H9 (cell line): ENCODE data around the gene CRYBB1. TPM values are rescaled to one million over a fixed set of nuclear protein-coding genes. Genes with fewer than 3 reads are reported as not detected.

ENCODE experiments used
- DNase-seq: peaks from one replicate; pipeline ENCODE4 v3.0.0-alpha.2; 2017
- H2AFZ ChIP-seq: one replicate; pipeline ENCODE4 v1.6.1; 2013; ENCODE audit warnings: mild to moderate bottlenecking, low read length, control low read depth, moderate library complexity
- H2AK5ac ChIP-seq: 2 replicates; pipeline ENCODE4 v1.6.1; 2013; ENCODE audit warnings: low read length, control low read depth, mixed read lengths; ENCODE audit not compliant: insufficient read length
- H2BK120ac ChIP-seq: one replicate; pipeline ENCODE4 v1.6.1; 2013; ENCODE audit warnings: low read depth, mild to moderate bottlenecking, low read length, control low read depth, inconsistent platforms; ENCODE audit not compliant: poor library complexity, severe bottlenecking
- H2BK12ac ChIP-seq: 2 replicates; pipeline ENCODE4 v1.6.1; 2013; ENCODE audit warnings: low read length, control low read depth, mixed read lengths, low read depth; ENCODE audit not compliant: insufficient read length
- H2BK15ac ChIP-seq: 2 replicates; pipeline ENCODE4 v1.6.1; 2013; ENCODE audit warnings: low read depth, low read length, control low read depth
- H2BK20ac ChIP-seq: one replicate; pipeline ENCODE4 v1.6.1; 2013; ENCODE audit warnings: low read depth, mild to moderate bottlenecking, low read length, control low read depth, inconsistent platforms; ENCODE audit not compliant: poor library complexity, severe bottlenecking
- H2BK5ac ChIP-seq: 2 replicates; pipeline ENCODE4 v1.6.1; 2013; ENCODE audit warnings: low read length, control low read depth, mixed read lengths; ENCODE audit not compliant: insufficient read length
- H3K14ac ChIP-seq: 2 replicates; pipeline ENCODE4 v1.6.1; 2013; ENCODE audit warnings: low read length, control low read depth; ENCODE audit not compliant: insufficient read depth
- H3K18ac ChIP-seq: 2 replicates; pipeline ENCODE4 v1.6.1; 2013; ENCODE audit warnings: low read depth, mild to moderate bottlenecking, mixed read lengths, low read length, control low read depth; ENCODE audit not compliant: insufficient read length
- H3K23ac ChIP-seq: 2 replicates; pipeline ENCODE4 v1.6.1; 2013; ENCODE audit warnings: low read length, control low read depth, mixed read lengths, low read depth; ENCODE audit not compliant: insufficient read length
- H3K23me2 ChIP-seq: 2 replicates; pipeline ENCODE4 v1.6.1; 2013; ENCODE audit warnings: low read depth, mild to moderate bottlenecking, mixed read lengths, low read length, control low read depth; ENCODE audit not compliant: insufficient read length, poor library complexity, severe bottlenecking
- H3K27ac ChIP-seq: 2 replicates; pipeline ENCODE4 v1.5.1; 2013; ENCODE audit warnings: low read length, control low read depth, mixed read lengths, low read depth; ENCODE audit not compliant: insufficient read length
- H3K27me3 ChIP-seq: 2 replicates; pipeline ENCODE4 v1.6.1; 2013; ENCODE audit warnings: low read length, control low read depth, inconsistent platforms; ENCODE audit not compliant: insufficient read depth
- H3K4ac ChIP-seq: 2 replicates; pipeline ENCODE4 v1.6.1; 2013; ENCODE audit warnings: low read depth, mild to moderate bottlenecking, control low read depth, inconsistent platforms, low read length, moderate library complexity
- H3K4me1 ChIP-seq: 2 replicates; pipeline ENCODE4 v1.6.1; 2013; ENCODE audit warnings: low read length, control low read depth, inconsistent platforms; ENCODE audit not compliant: insufficient read depth
- H3K4me2 ChIP-seq: 2 replicates; pipeline ENCODE4 v1.6.1; 2013; ENCODE audit warnings: low read length, control low read depth, mixed read lengths; ENCODE audit not compliant: insufficient read length, insufficient read depth
- H3K56ac ChIP-seq: 2 replicates; pipeline ENCODE4 v1.6.1; 2013; ENCODE audit warnings: low read depth, mild to moderate bottlenecking, mixed read lengths, low read length, control low read depth; ENCODE audit not compliant: insufficient read length
- H3K79me1 ChIP-seq: 2 replicates; pipeline ENCODE4 v1.6.1; 2013; ENCODE audit warnings: low read depth, mild to moderate bottlenecking, moderate library complexity, low read length, control low read depth, inconsistent platforms; ENCODE audit not compliant: insufficient read depth, poor library complexity, severe bottlenecking
- H3K79me2 ChIP-seq: 2 replicates; pipeline ENCODE4 v1.6.1; 2013; ENCODE audit warnings: low read length, control low read depth, inconsistent platforms; ENCODE audit not compliant: insufficient read depth
- H3K9ac ChIP-seq: 2 replicates; pipeline ENCODE4 v1.6.1; 2013; ENCODE audit warnings: low read length, control low read depth, mixed read lengths; ENCODE audit not compliant: insufficient read length; ENCODE audit errors: extremely low read depth
- H3K9me3 ChIP-seq: one replicate; pipeline ENCODE4 v1.6.1; 2013; ENCODE audit warnings: low read depth, low read length, inconsistent platforms; ENCODE audit not compliant: control insufficient read depth
- H3T11ph ChIP-seq: one replicate; pipeline ENCODE4 v1.6.1; 2013; ENCODE audit warnings: mild to moderate bottlenecking, low read length, control low read depth, inconsistent platforms
- H4K20me1 ChIP-seq: one replicate; pipeline ENCODE4 v1.6.1; 2013; ENCODE audit not compliant: control insufficient read depth, insufficient read length, insufficient read depth
- H4K5ac ChIP-seq: 2 replicates; pipeline ENCODE4 v1.6.1; 2013; ENCODE audit warnings: low read depth, mild to moderate bottlenecking, mixed read lengths, low read length, control low read depth; ENCODE audit not compliant: insufficient read length
- H4K8ac ChIP-seq: replicated peaks from 2 replicates; pipeline ENCODE4 v1.6.1; 2013; ENCODE audit warnings: low read length, control low read depth, mixed read lengths, low read depth; ENCODE audit not compliant: insufficient read length
- H4K91ac ChIP-seq: 2 replicates; pipeline ENCODE4 v1.6.1; 2013; ENCODE audit warnings: low read depth, mild to moderate bottlenecking, moderate library complexity, mixed read lengths, low read length, control low read depth; ENCODE audit not compliant: insufficient read length
- H3K27ac Mint-ChIP-seq, 3 experiments: 2 replicates in 2 of 3; 3 replicates in 1 of 3; pipeline ENCODE4 v1.8.0; 2020 to 2021; ENCODE audit warnings: mixed read lengths in 3 of 3, mild to moderate bottlenecking in 1 of 3, moderate library complexity in 1 of 3
- H3K27me3 Mint-ChIP-seq: 2 replicates; pipeline ENCODE4 v1.8.0; 2021; ENCODE audit warnings: low read depth, mild to moderate bottlenecking, moderate library complexity, mixed read lengths
- H3K36me3 Mint-ChIP-seq, 3 experiments: 2 replicates in 2 of 3; 3 replicates in 1 of 3; pipeline ENCODE4 v1.8.0; 2020 to 2021; ENCODE audit warnings: low read depth in 3 of 3, mixed read lengths in 3 of 3; ENCODE audit not compliant: insufficient read depth in 1 of 3
- H3K4me1 Mint-ChIP-seq, 2 experiments: 2 replicates each; pipeline ENCODE4 v1.8.0; 2020; ENCODE audit warnings: mixed read lengths in 2 of 2
- H3K4me3 Mint-ChIP-seq, 2 experiments: 2 replicates in 1 of 2; 3 replicates in 1 of 2; pipeline ENCODE4 v1.8.0; 2020 to 2021; ENCODE audit warnings: mild to moderate bottlenecking in 2 of 2, mixed read lengths in 2 of 2, moderate library complexity in 1 of 2
- H3K9me3 Mint-ChIP-seq, 2 experiments: 2 replicates in 1 of 2; 3 replicates in 1 of 2; pipeline ENCODE4 v1.8.0; 2020; ENCODE audit warnings: mild to moderate bottlenecking in 2 of 2, mixed read lengths in 2 of 2, moderate library complexity in 1 of 2
- CTCF ChIP-seq: fragments of 200-600 bp; sonication (generic); conservative IDR thresholded peaks from 3 replicates; pipeline ENCODE4 v1.8.0; 2021; ENCODE audit warnings: antibody characterized with exemption, mild to moderate bottlenecking
- WGBS: extraction: QIAGEN DNeasy Blood & Tissue Kit; methylation state at CpG from one replicate; pipeline ENCODE4 v1.1.7; 2013; ENCODE audit warnings: missing lambda C conversion rate, low lambda C conversion rate, mixed read lengths; ENCODE audit not compliant: insufficient read length; ENCODE audit errors: extremely low coverage; 5-methylcytosine and 5-hydroxymethylcytosine counted together
- total RNA-seq: library from RNA; stranded (reverse); gene quantifications from 2 replicates; pipeline ENCODE4 v1.2.1, GENCODE V29; 2021

Gene CRYBB1
- total RNA-seq, 1 experiment from 2014 or later, result 5.4 TPM

- no peak overlapping the region for H3K27ac Mint-ChIP-seq
- H2BK12ac ChIP-seq, result no peak overlapping the region
- no peaks in the 10 kb centered on the region for H3K9me3 Mint-ChIP-seq
- no peak overlapping the region for H2BK120ac ChIP-seq
- H3K18ac ChIP-seq, result no peak overlapping the region
- H3T11ph ChIP-seq, result no peak overlapping the region
- H3K56ac ChIP-seq, result no peak overlapping the region
- H3K4me2 ChIP-seq, result no peak overlapping the region
- H2BK15ac ChIP-seq, result no peak overlapping the region
- peaks cover 10 to 13% of the 10 kb centered on the region in 2 experiments for H3K4me1 Mint-ChIP-seq
- H4K5ac ChIP-seq, result no peak overlapping the region
- H4K20me1 ChIP-seq, result no peaks in the 10 kb centered on the region
- DNase-seq, result no peak
- H3K27me3 Mint-ChIP-seq, result no peaks in the 10 kb centered on the region; the same call in 1 of the 2 replicates
- H2BK20ac ChIP-seq, result no peak overlapping the region
- no peaks in the 10 kb centered on the region for H3K27me3 ChIP-seq
- no peak overlapping the region for H3K27ac ChIP-seq
- H2AK5ac ChIP-seq, result no peak overlapping the region
- no peak overlapping the region for H3K14ac ChIP-seq
- H2BK5ac ChIP-seq, result no peak overlapping the region
- H3K79me2 ChIP-seq, result no peaks in the 10 kb centered on the region
- H4K91ac ChIP-seq, result no peak overlapping the region
- H3K23ac ChIP-seq, result no peak overlapping the region
- no peak overlapping the region for H3K9ac ChIP-seq
- no peaks in the 10 kb centered on the region for H3K79me1 ChIP-seq
- no peaks in the 10 kb centered on the region for H3K9me3 ChIP-seq
- no peak overlapping the region for H4K8ac ChIP-seq
- no peak for TF ChIP-seq CTCF
- H3K23me2 ChIP-seq, result no peaks in the 10 kb centered on the region
- no peaks in the 10 kb centered on the region; the same call in 1 of the 2 replicates for H3K4me1 ChIP-seq
- H3K4ac ChIP-seq, result no peak overlapping the region
- no peak overlapping the region for H3K4me3 Mint-ChIP-seq
- no peaks in the 10 kb centered on the region; a peak in 1 of 7 replicates for H3K36me3 Mint-ChIP-seq
- WGBS, result no CpG with 5 or more reads among the region's 3 CpGs
- H2AFZ ChIP-seq, result no peak overlapping the region
These were observed 16.4 kb upstream of the CRYBB1 start for GRCh38 chr22:26634189-26634588.
